Calu3 (cell line): ENCODE data around the gene SCAMP2. TPM values are rescaled to one million over a fixed set of nuclear protein-coding genes. Genes with fewer than 3 reads are reported as not detected.

ENCODE experiments used
- BruUV-seq: library from RNA; stranded (reverse); fragments of 400-500 nt; replicated peaks from 2 replicates; lab custom pipeline; 2021; lab: Mats Ljungman, UMichigan
- CTCF ChIA-PET: fragments of 300-600 bp; sonication (Branson Sonifier 250); formaldehyde crosslinking; loops from one replicate; lab custom pipeline; 2022; ENCODE audit warnings: antibody characterized with exemption; lab: Charles Lee
- DNase-seq: peaks from one replicate; pipeline ENCODE4 v3.0.0; 2022
- H3K27ac Mint-ChIP-seq: one replicate; pipeline ENCODE4 v1.8.0; 2022; ENCODE audit warnings: mixed read lengths; ENCODE audit not compliant: unreplicated experiment
- H3K27me3 Mint-ChIP-seq: one replicate; pipeline ENCODE4 v1.8.0; 2022; ENCODE audit warnings: mixed read lengths; ENCODE audit not compliant: unreplicated experiment
- H3K36me3 Mint-ChIP-seq: one replicate; pipeline ENCODE4 v1.8.0; 2022; ENCODE audit warnings: mild to moderate bottlenecking, moderate library complexity, mixed read lengths; ENCODE audit not compliant: insufficient read depth, unreplicated experiment
- H3K4me1 Mint-ChIP-seq: one replicate; pipeline ENCODE4 v1.8.0; 2022; ENCODE audit warnings: mild to moderate bottlenecking, low read depth, mixed read lengths; ENCODE audit not compliant: unreplicated experiment
- H3K4me3 Mint-ChIP-seq: one replicate; pipeline ENCODE4 v1.8.0; 2022; ENCODE audit warnings: mild to moderate bottlenecking, low read depth, moderate library complexity, mixed read lengths; ENCODE audit not compliant: unreplicated experiment
- H3K9me3 Mint-ChIP-seq: one replicate; pipeline ENCODE4 v1.8.0; 2022; ENCODE audit warnings: low read depth, mixed read lengths; ENCODE audit not compliant: unreplicated experiment
- intact Hi-C: fragments of 100-400 bp; cut with micrococcal nuclease; formaldehyde crosslinking; loops from one replicate; pipeline ENCODE4 v1.10.0; 2022; ENCODE audit not compliant: unreplicated experiment
- total RNA-seq: library from RNA; stranded (reverse); gene quantifications from 2 replicates; pipeline ENCODE4 v1.2.3, GENCODE V29; 2022
- TF ChIP-seq, protein P1 (sequence below): fragments of 200-600 bp; IDR thresholded peaks from one replicate; pipeline ENCODE4 v1.8.0; 2022; ENCODE audit warnings: antibody characterized with exemption; ENCODE audit not compliant: unreplicated experiment

The SCAMP2 gene
- total RNA-seq, 1 experiment from 2014 or later = 114 TPM

DNA sequence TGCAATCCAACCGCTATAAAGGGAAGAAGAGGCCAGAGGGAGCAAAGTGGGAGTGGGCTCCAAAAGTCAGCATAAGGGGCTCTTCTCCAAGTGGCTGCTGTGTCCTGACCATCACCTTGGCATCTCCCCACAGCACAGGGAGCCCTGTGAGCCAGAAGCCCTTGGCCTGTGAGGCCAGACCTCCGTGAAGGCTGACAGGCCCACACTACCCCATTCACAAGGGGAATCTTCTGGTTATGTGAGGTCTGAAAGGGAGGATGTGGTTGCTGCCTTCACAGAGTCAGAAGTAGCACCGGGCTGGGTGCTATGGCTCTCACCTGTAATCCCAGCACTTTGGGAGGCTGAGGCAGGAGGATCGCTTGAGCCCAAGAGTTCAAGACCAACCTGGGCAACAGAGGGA, 27.6 kb downstream of the SCAMP2 start:
- no peak overlapping the region for H3K27ac Mint-ChIP-seq
- DNase-seq = no peak
- no TSS peak for BruUV-seq
- no peak overlapping the region for H3K4me3 Mint-ChIP-seq
- no peaks in the 10 kb centered on the region for H3K4me1 Mint-ChIP-seq
- peaks cover 60% of the 10 kb centered on the region for H3K36me3 Mint-ChIP-seq
- intact Hi-C loops = no loop called here
- CTCF ChIA-PET = interaction anchor here (1.4 kb wide), 1 partner anchor 61 kb away, joined by 5 read pairs; the partner anchor contains the start of gene FAM219B
- H3K9me3 Mint-ChIP-seq = no peaks in the 10 kb centered on the region
- no peaks in the 10 kb centered on the region for H3K27me3 Mint-ChIP-seq
- TF ChIP-seq, protein P1, sequence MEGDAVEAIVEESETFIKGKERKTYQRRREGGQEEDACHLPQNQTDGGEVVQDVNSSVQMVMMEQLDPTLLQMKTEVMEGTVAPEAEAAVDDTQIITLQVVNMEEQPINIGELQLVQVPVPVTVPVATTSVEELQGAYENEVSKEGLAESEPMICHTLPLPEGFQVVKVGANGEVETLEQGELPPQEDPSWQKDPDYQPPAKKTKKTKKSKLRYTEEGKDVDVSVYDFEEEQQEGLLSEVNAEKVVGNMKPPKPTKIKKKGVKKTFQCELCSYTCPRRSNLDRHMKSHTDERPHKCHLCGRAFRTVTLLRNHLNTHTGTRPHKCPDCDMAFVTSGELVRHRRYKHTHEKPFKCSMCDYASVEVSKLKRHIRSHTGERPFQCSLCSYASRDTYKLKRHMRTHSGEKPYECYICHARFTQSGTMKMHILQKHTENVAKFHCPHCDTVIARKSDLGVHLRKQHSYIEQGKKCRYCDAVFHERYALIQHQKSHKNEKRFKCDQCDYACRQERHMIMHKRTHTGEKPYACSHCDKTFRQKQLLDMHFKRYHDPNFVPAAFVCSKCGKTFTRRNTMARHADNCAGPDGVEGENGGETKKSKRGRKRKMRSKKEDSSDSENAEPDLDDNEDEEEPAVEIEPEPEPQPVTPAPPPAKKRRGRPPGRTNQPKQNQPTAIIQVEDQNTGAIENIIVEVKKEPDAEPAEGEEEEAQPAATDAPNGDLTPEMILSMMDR = no peak

DNA sequence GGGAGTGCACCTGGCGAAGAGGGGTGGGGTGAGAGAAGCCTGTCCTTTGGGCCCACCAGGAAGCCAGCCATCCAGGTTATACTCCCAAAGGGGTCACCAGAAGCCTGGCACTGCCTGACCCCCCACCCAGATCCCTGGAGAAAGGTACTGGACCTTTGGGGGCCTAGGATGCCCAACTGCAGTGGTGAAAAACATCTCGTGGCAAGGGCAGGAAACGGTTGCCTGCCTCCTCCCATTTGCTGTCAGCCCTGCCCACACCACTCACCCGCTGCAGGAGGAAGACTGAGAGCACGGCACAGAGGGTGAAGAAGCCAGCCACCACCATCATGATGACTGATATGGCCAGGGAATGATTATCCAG, 28.0 kb downstream of the SCAMP2 start:
- peaks cover 60% of the 10 kb centered on the region for H3K36me3 Mint-ChIP-seq
- DNase-seq = no peak
- no peak overlapping the region for H3K27ac Mint-ChIP-seq
- H3K4me3 Mint-ChIP-seq = no peak overlapping the region
- no peaks in the 10 kb centered on the region for H3K4me1 Mint-ChIP-seq
- no peaks in the 10 kb centered on the region for H3K27me3 Mint-ChIP-seq
- no peaks in the 10 kb centered on the region for H3K9me3 Mint-ChIP-seq
- no TSS peak for BruUV-seq
- TF ChIP-seq, protein P1 = no peak
- CTCF ChIA-PET = interaction anchor here (1.0 to 1.4 kb wide), 3 partner anchors 56 to 62 kb away, joined by 3 to 5 read pairs (median 4); partner anchors contain the start of gene FAM219B
- intact Hi-C loops = no loop called here

DNA sequence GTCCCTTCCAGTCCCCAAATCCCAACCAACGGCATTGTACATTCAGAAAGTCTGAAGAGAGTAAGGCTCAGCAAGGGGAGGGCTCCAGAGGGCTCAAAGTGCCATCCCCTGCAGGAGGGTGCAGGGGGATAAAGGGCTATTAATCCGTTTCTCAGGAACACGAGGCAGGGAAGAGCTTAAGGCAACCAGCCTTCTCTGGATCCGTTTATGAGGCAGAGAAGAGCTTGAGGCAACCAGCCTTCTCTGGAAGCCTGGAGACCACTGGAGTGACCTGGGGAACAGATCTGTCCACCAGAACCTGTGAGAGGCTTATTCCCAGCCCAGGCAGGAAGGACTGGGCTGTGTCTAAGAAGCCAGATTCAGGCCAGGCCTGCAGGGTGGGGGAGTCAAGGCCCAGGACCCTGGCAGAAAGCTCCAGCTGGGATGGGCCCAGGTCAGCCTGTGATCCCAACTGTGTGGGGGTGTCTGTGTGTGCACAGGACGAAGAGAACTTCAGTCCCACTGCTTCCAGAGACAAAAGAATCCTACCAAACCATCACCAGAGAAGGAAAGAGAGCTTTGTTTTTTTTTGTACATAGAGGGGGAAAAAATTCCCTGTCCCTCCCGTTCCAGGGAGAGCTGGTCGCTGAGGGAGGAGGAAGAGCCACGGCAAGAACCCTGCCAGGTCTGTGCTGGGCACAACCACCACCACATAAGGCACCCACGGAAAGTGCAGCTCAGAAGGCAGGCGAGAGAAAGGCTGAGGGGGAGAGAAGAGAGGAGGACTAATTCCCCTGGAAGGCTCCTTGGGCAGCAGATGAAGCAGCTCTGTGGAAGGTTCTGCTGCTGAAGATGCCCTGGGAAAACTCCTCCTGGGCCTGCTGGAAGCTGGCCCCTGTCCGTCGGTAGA, 28.6 kb downstream of the SCAMP2 start:
- no peak overlapping the region for H3K27ac Mint-ChIP-seq
- H3K4me3 Mint-ChIP-seq = no peak overlapping the region
- H3K27me3 Mint-ChIP-seq = no peaks in the 10 kb centered on the region
- H3K4me1 Mint-ChIP-seq = no peaks in the 10 kb centered on the region
- BruUV-seq = no TSS peak
- intact Hi-C loops = no loop called here
- no peak for DNase-seq
- TF ChIP-seq, protein P1 = no peak
- CTCF ChIA-PET = interaction anchor here (0.6 to 1.4 kb wide), 4 partner anchors 36 to 62 kb away, joined by 3 to 5 read pairs (median 4); partner anchors contain the start of gene FAM219B
- H3K9me3 Mint-ChIP-seq = no peaks in the 10 kb centered on the region
- peaks cover 60% of the 10 kb centered on the region for H3K36me3 Mint-ChIP-seq

DNA sequence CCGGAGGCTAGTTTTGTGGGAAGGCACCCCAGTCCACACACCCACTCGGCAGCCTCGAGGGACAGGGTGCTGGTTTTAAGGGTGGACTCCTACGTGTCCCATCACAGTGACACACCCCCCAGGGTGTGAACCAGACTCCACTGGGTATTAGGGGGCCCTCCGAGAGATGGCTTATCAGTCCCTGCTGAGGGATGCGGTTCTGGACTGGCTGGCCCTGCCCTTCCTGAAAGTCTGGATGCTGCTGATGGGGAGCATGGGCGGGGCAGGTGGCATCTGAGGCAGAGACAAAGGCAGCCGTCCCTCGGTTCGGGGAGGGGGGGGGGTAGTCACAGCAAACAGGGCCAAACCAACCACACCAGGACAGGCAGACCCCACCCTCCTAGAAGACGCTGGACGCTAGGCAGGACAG, 29.3 kb downstream of the SCAMP2 start:
- TF ChIP-seq, protein P1 = no peak
- Mint-ChIP-seq H3K9me3 (no peaks in the 10 kb centered on the region), H3K4me1 (no peaks in the 10 kb centered on the region), H3K36me3 (peaks cover 63% of the 10 kb centered on the region), H3K27me3 (no peaks in the 10 kb centered on the region), H3K27ac (peak overlapping the region; percentile 52), H3K4me3 (peak overlapping the region; percentile 80)
- TSS peak; percentile 35 for BruUV-seq
- intact Hi-C loops = no loop called here
- no peak for DNase-seq
- CTCF ChIA-PET = interaction anchor here (1.9 kb wide), 1 partner anchor 58 kb away, joined by 9 read pairs; no protein-coding TSS in a partner anchor
